ENCODE measurements around the gene ORC3. TPM values are rescaled to one million over a fixed set of nuclear protein-coding genes. Genes with fewer than 3 reads are reported as not detected.

The ORC3 gene
- total and polyA plus RNA-seq, 4 experiments from 2014 or later, result 30.4 to 41.9 (median 34.2) TPM

DNA sequence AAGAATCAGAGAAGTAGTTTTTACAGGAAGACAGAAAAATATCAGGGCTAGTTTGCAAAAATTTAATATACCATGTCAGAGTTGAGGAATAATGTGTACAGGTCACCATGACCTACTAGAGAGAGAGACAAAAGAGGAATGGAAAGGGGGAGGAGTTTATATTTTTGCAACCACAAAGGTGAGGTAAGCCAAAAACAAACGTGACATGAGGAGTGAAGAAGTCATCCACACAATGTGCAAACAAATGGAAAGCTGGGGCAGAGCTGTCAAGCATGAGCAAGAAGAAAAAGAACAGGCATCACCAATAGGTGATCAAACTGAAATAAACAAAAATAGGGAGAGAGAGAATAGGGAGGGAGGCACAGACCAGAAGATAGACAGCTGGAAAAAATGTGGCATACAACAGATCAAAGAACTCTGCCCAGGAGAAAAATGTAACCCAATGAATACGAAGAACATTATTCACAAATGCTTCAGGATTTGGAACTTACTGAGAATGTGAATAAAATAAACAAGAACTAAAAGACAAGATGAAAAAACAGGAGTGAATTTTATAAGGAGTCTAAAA is 15.6 kb upstream of the ORC3 start:
- H3K4me1 Mint-ChIP-seq, result peaks cover 42 to 69% (median 52%) of the 10 kb centered on the region in 4 donors
- no peaks in the 10 kb centered on the region for H3K36me3 ChIP-seq (ENCODE audit: insufficient read depth, low read length)
- H3K27me3 Mint-ChIP-seq, result no peaks in the 10 kb centered on the region
- H3K4me3 Mint-ChIP-seq, result peak overlapping the region in 7 of 8 donors; percentile 6 to 73 (median 57)
- H3K4me1 ChIP-seq (ENCODE audit: insufficient read depth, low read length), result peaks cover 37% of the 10 kb centered on the region
- ChIA-PET CTCF (ENCODE audit: partially characterized antibody) (interaction anchor here (0.9 kb wide), 1 partner anchor 20 kb away, joined by 3 read pairs; no protein-coding TSS in a partner anchor), POLR2A (ENCODE audit: partially characterized antibody) (interaction anchor here (0.6 kb wide), 1 partner anchor 21 kb away, joined by 3 read pairs; no protein-coding TSS in a partner anchor)
- no peaks in the 10 kb centered on the region for H3K27me3 ChIP-seq (ENCODE audit: insufficient read depth, low read length)
- intact Hi-C loops (cut with micrococcal nuclease), result no loop called here
- H3K9me3 ChIP-seq (ENCODE audit: control insufficient read depth in 1 of 2, low read length in 2 of 2), result no peaks in the 10 kb centered on the region
- no peak overlapping the region for H3K27ac ChIP-seq (ENCODE audit: low read depth, low read length)
- H3K27ac Mint-ChIP-seq, result peak overlapping the region in 6 of 7 donors; percentile 1 to 71 (median 40)
- DNase-seq, result peak in 1 of 5 donors; percentile 44
- H3K36me3 Mint-ChIP-seq, result peaks cover 17 to 30% of the 10 kb centered on the region in 2 donors
- H3K9me3 Mint-ChIP-seq, result peaks cover 0 to 1% (median 0%) of the 10 kb centered on the region in 8 donors
- H3K4me3 ChIP-seq (ENCODE audit: low read length in 2 of 2), result no peak overlapping the region

DNA sequence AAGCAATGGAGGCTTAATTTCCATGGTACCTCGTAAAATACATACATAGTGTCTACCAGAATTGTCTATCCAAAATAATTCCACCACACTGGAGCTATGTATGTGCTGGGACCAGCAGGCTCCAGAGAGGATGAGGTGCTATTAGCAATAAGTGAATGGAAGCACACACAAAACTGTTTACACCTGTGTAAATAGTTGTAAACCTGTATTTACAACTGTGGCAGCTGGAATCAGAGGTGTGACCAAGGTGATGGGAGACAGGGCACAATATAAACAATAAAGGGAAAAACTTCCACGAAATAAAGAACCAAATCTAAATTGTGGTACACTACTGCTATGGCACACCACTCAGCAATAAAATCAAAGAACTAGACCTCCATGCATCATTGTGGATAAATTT is 14.5 kb upstream of the ORC3 start:
- H3K27me3 ChIP-seq (ENCODE audit: insufficient read depth, low read length), result no peaks in the 10 kb centered on the region
- ChIA-PET CTCF (ENCODE audit: partially characterized antibody) (interaction anchor here (0.6 kb wide), 1 partner anchor 72 kb away, joined by 3 read pairs; no protein-coding TSS in a partner anchor), POLR2A (ENCODE audit: partially characterized antibody) (no interaction called here)
- no peaks in the 10 kb centered on the region for H3K36me3 ChIP-seq (ENCODE audit: insufficient read depth, low read length)
- Mint-ChIP-seq H3K4me3 (peak overlapping the region in 7 of 8 donors; percentile 9 to 73 (median 21)), H3K27ac (peak overlapping the region in 6 of 7 donors; percentile 2 to 74 (median 33)), H3K9me3 (peaks cover 0 to 1% (median 0%) of the 10 kb centered on the region in 8 donors), H3K36me3 (peaks cover 24 to 33% of the 10 kb centered on the region in 2 donors), H3K27me3 (no peaks in the 10 kb centered on the region), H3K4me1 (peaks cover 38 to 70% (median 55%) of the 10 kb centered on the region in 4 donors)
- no peaks in the 10 kb centered on the region for H3K9me3 ChIP-seq (ENCODE audit: control insufficient read depth in 1 of 2, low read length in 2 of 2)
- intact Hi-C loops (cut with micrococcal nuclease), result no loop called here
- no peak overlapping the region for H3K4me3 ChIP-seq (ENCODE audit: low read length in 2 of 2)
- H3K27ac ChIP-seq (ENCODE audit: low read depth, low read length), result no peak overlapping the region
- H3K4me1 ChIP-seq (ENCODE audit: insufficient read depth, low read length), result peaks cover 37% of the 10 kb centered on the region
- DNase-seq, result no peak

- Histone ChIP-seq H3K9me3 (ENCODE audit: control insufficient read depth in 1 of 2, low read length in 2 of 2) (no peaks in the 10 kb centered on the region), H3K27me3 (ENCODE audit: insufficient read depth, low read length) (no peaks in the 10 kb centered on the region), H3K4me3 (ENCODE audit: low read length in 2 of 2) (no peak overlapping the region), H3K4me1 (ENCODE audit: insufficient read depth, low read length) (peaks cover 40% of the 10 kb centered on the region), H3K27ac (ENCODE audit: low read depth, low read length) (no peak overlapping the region), H3K36me3 (ENCODE audit: insufficient read depth, low read length) (peaks cover 14% of the 10 kb centered on the region)
- CTCF ChIA-PET (ENCODE audit: partially characterized antibody), result no interaction called here
- Mint-ChIP-seq H3K36me3 (peaks cover 30 to 59% of the 10 kb centered on the region in 2 donors), H3K4me3 (no peak overlapping the region), H3K27me3 (no peaks in the 10 kb centered on the region), H3K9me3 (no peaks in the 10 kb centered on the region), H3K4me1 (peaks cover 44 to 83% (median 60%) of the 10 kb centered on the region in 4 donors), H3K27ac (no peak overlapping the region)
- intact Hi-C loops (cut with micrococcal nuclease), result no loop called here
- POLR2A ChIA-PET (ENCODE audit: partially characterized antibody), result interaction anchor here (1.1 kb wide), 1 partner anchor 175 kb away, joined by 3 read pairs; no protein-coding TSS in a partner anchor
- DNase-seq, result no peak
Observed at GRCh38 chr6:87583822-87584221, 6.1 kb upstream of the ORC3 start.

GRCh38 chr6:87586371-87587077 is 3.4 kb upstream of the ORC3 start:
- H3K4me1 Mint-ChIP-seq, result peaks cover 54 to 92% (median 71%) of the 10 kb centered on the region in 4 donors
- Histone ChIP-seq H3K4me3 (ENCODE audit: low read length in 2 of 2) (no peak overlapping the region), H3K9me3 (ENCODE audit: control insufficient read depth in 1 of 2, low read length in 2 of 2) (no peaks in the 10 kb centered on the region), H3K4me1 (ENCODE audit: insufficient read depth, low read length) (peaks cover 57% of the 10 kb centered on the region), H3K27me3 (ENCODE audit: insufficient read depth, low read length) (no peaks in the 10 kb centered on the region), H3K27ac (ENCODE audit: low read depth, low read length) (no peak overlapping the region), H3K36me3 (ENCODE audit: insufficient read depth, low read length) (peaks cover 14% of the 10 kb centered on the region)
- H3K4me3 Mint-ChIP-seq, result peak overlapping the region in 2 of 8 donors; percentile 7 to 42
- no peaks in the 10 kb centered on the region for H3K9me3 Mint-ChIP-seq
- peak overlapping the region in 2 of 7 donors; percentile 20 to 89 for H3K27ac Mint-ChIP-seq
- peaks cover 19 to 55% of the 10 kb centered on the region in 2 donors for H3K36me3 Mint-ChIP-seq
- H3K27me3 Mint-ChIP-seq, result no peaks in the 10 kb centered on the region
- intact Hi-C loops (cut with micrococcal nuclease), result loop anchor here (5.0 kb wide), 1 partner anchor 264 kb away; the partner anchor contains the start of gene SMIM8
- ChIA-PET POLR2A (ENCODE audit: partially characterized antibody) (interaction anchor here (1.3 kb wide), 1 partner anchor 115 kb away, joined by 3 read pairs; the partner anchor contains the start of gene AKIRIN2), CTCF (ENCODE audit: partially characterized antibody) (no interaction called here)
- DNase-seq, result no peak

DNA sequence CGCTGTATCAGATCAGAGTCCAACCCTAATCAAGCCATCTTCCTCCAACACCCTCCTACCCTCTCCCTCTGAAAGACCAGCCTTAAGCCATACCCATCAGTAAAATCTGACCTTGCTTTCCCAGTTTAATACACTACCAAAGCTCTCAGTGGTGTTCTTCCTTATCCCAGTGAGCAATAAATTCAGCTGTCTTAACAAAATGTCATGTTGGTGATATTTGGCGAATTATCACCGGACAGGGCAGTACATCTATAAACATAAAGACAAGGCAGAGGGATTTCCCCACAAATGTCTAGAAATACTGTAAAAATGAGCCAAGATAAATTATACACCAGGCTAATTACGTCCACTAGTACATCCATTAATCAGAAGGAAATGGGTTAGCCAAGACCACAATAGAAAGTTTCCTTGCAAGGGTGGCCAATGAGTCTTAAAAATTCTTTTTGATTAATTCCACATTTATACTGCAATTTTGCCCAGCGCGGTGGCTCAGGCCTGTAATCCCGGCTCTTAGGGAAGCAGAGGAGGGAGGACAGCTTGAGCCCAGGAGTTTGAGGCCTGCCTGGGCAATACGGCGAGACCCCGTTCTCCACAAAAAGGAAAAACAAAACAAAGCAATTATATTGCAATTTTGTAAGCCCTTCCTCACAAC is 1.1 kb upstream of the ORC3 start:
- H3K4me1 ChIP-seq (ENCODE audit: insufficient read depth, low read length), result peaks cover 59% of the 10 kb centered on the region
- Mint-ChIP-seq H3K4me3 (peak overlapping the region; percentile 94 to 97 (median 96)), H3K4me1 (peaks cover 49 to 85% (median 65%) of the 10 kb centered on the region in 4 donors), H3K27ac (peak overlapping the region; percentile 87 to 98 (median 95)), H3K9me3 (no peaks in the 10 kb centered on the region), H3K36me3 (peaks cover 9 to 38% of the 10 kb centered on the region in 2 donors), H3K27me3 (no peaks in the 10 kb centered on the region)
- no peaks in the 10 kb centered on the region for H3K36me3 ChIP-seq (ENCODE audit: insufficient read depth, low read length)
- no peaks in the 10 kb centered on the region for H3K9me3 ChIP-seq (ENCODE audit: control insufficient read depth in 1 of 2, low read length in 2 of 2)
- peak overlapping the region; percentile 84 for H3K27ac ChIP-seq (ENCODE audit: low read depth, low read length)
- intact Hi-C loops (cut with micrococcal nuclease), result loop anchor here (5.0 kb wide), 1 partner anchor 267 kb away; the partner anchor contains the start of gene SMIM8
- ChIA-PET CTCF (ENCODE audit: partially characterized antibody) (interaction anchor here (1.2 to 1.4 kb wide), 2 partner anchors 23 to 243 kb away, joined by 4 read pairs; no protein-coding TSS in a partner anchor), POLR2A (ENCODE audit: partially characterized antibody) (interaction anchor here (0.6 to 3.3 kb wide), 22 partner anchors 16 to 1492 kb away, joined by 3 to 25 read pairs (median 4); partner anchors contain the start of genes AKIRIN2, CFAP206, PNRC1 and SLC35A1)
- no peaks in the 10 kb centered on the region for H3K27me3 ChIP-seq (ENCODE audit: insufficient read depth, low read length)
- no peak for DNase-seq
- peak overlapping the region; percentile 80 to 97 for H3K4me3 ChIP-seq (ENCODE audit: low read length in 2 of 2)

GRCh38 chr6:87590417-87590880 is 514 bp downstream of the ORC3 start:
- Mint-ChIP-seq H3K36me3 (peaks cover 8 to 38% of the 10 kb centered on the region in 2 donors), H3K27me3 (no peaks in the 10 kb centered on the region), H3K9me3 (no peaks in the 10 kb centered on the region), H3K27ac (peak overlapping the region; percentile 87 to 98 (median 95)), H3K4me1 (peaks cover 41 to 73% (median 54%) of the 10 kb centered on the region in 4 donors), H3K4me3 (peak overlapping the region; percentile 94 to 97 (median 96))
- Histone ChIP-seq H3K27ac (ENCODE audit: low read depth, low read length) (peak overlapping the region; percentile 84), H3K27me3 (ENCODE audit: insufficient read depth, low read length) (no peaks in the 10 kb centered on the region), H3K4me3 (ENCODE audit: low read length in 2 of 2) (peak overlapping the region; percentile 80 to 97), H3K9me3 (ENCODE audit: control insufficient read depth in 1 of 2, low read length in 2 of 2) (no peaks in the 10 kb centered on the region), H3K36me3 (ENCODE audit: insufficient read depth, low read length) (peaks cover 6% of the 10 kb centered on the region), H3K4me1 (ENCODE audit: insufficient read depth, low read length) (peaks cover 46% of the 10 kb centered on the region)
- POLR2A ChIA-PET (ENCODE audit: partially characterized antibody), result interaction anchor here (1.4 to 3.3 kb wide), 7 partner anchors 15 to 182 kb away, joined by 4 to 25 read pairs (median 7); partner anchors contain the start of genes AKIRIN2 and CFAP206
- CTCF ChIA-PET (ENCODE audit: partially characterized antibody), result no interaction called here
- intact Hi-C loops (cut with micrococcal nuclease), result loop anchor here (1.0 to 5.0 kb wide), 4 partner anchors 112 to 438 kb away; partner anchors contain the start of gene AKIRIN2
- no peak for DNase-seq

Data from CD4-positive, alpha-beta memory T cell (primary cell).